OCI-LY7 (cell line): ENCODE data around the gene SERPINA5. TPM values are rescaled to one million over a fixed set of nuclear protein-coding genes. Genes with fewer than 3 reads are reported as not detected.

Source experiments
- BruUV-seq: library from RNA; stranded (reverse); fragments of 400-500 nt; replicated peaks from 2 replicates; lab custom pipeline; 2021; lab: Mats Ljungman, UMichigan
- CTCF ChIA-PET: fragments of 300-600 bp; sonication (Branson Sonifier 250); formaldehyde crosslinking; loops from one replicate; lab custom pipeline; 2022; ENCODE audit warnings: antibody characterized with exemption; ENCODE audit not compliant: unreplicated experiment; lab: Charles Lee
- POLR2A ChIA-PET: fragments of 300-600 bp; sonication (Branson Sonifier 250); formaldehyde crosslinking; loops from one replicate; lab custom pipeline; 2022; ENCODE audit warnings: antibody characterized with exemption; lab: Charles Lee
- DNase-seq: peaks from one replicate; pipeline ENCODE4 v3.0.0-alpha.2; 2015; ENCODE audit warnings: low spot score
- H2AFZ ChIP-seq: fragments of 200-600 bp; sonication (generic), shearing (Covaris generic); 2 replicates; pipeline ENCODE4 v1.6.1; 2014; ENCODE audit warnings: mild to moderate bottlenecking, antibody characterized with exemption, low read length, moderate library complexity
- H3K27ac ChIP-seq: fragments of 200-600 bp; sonication (generic); 2 replicates; pipeline ENCODE4 v1.5.1; 2014; ENCODE audit warnings: mixed run types, low read depth, mild to moderate bottlenecking, moderate library complexity, low read length, inconsistent platforms; ENCODE audit not compliant: poor library complexity, severe bottlenecking
- H3K36me3 ChIP-seq: fragments of 200-600 bp; sonication (generic); 2 replicates; pipeline ENCODE4 v1.6.1; 2014; ENCODE audit warnings: mild to moderate bottlenecking, antibody characterized with exemption, low read length, moderate library complexity, mixed read lengths; ENCODE audit not compliant: insufficient read depth
- H3K4me1 ChIP-seq: fragments of 200-600 bp; sonication (generic); 2 replicates; pipeline ENCODE4 v1.5.1; 2014; ENCODE audit warnings: mild to moderate bottlenecking, low read length; ENCODE audit not compliant: insufficient read depth, poor library complexity, severe bottlenecking
- H3K4me2 ChIP-seq: fragments of 200-600 bp; sonication (generic); 2 replicates; pipeline ENCODE4 v1.6.1; 2014; ENCODE audit warnings: mild to moderate bottlenecking, low read length
- H3K4me3 ChIP-seq: fragments of 200-600 bp; sonication (generic); 2 replicates; pipeline ENCODE4 v1.5.1; 2014; ENCODE audit warnings: mild to moderate bottlenecking, low read depth, low read length; ENCODE audit not compliant: poor library complexity, severe bottlenecking
- H3K79me2 ChIP-seq: fragments of 200-600 bp; sonication (generic); 2 replicates; pipeline ENCODE4 v1.6.1; 2016; ENCODE audit warnings: low read depth, mild to moderate bottlenecking, low read length, moderate library complexity, mixed read lengths; ENCODE audit not compliant: insufficient read depth
- H3K9me2 ChIP-seq: fragments of 200-600 bp; sonication (generic); 2 replicates; pipeline ENCODE4 v1.6.1; 2016; ENCODE audit warnings: mild to moderate bottlenecking, low read length, mixed read lengths; ENCODE audit not compliant: insufficient read depth
- H3K9me3 ChIP-seq: fragments of 200-600 bp; sonication (generic); 2 replicates; pipeline ENCODE4 v1.6.1; 2014; ENCODE audit warnings: mild to moderate bottlenecking, mixed run types, low read length, mixed read lengths
- H4K20me1 ChIP-seq: fragments of 200-600 bp; sonication (generic); 2 replicates; pipeline ENCODE4 v1.6.1; 2014; ENCODE audit warnings: mild to moderate bottlenecking, antibody characterized with exemption, low read length, moderate library complexity, mixed read lengths; ENCODE audit not compliant: insufficient read depth
- CTCF ChIP-seq: fragments of 200-600 bp; sonication (generic); conservative IDR thresholded peaks from 2 replicates; pipeline ENCODE4 v1.5.1; 2014; ENCODE audit warnings: mild to moderate bottlenecking, antibody characterized with exemption, low read length, moderate library complexity, mixed read lengths
- EZH2phosphoT487 ChIP-seq: fragments of 200-600 bp; sonication (generic); IDR thresholded peaks from 2 replicates; pipeline ENCODE4 v1.6.1; 2018; ENCODE audit warnings: low read depth, borderline replicate concordance, mild to moderate bottlenecking, mixed run types, antibody characterized with exemption, low read length, moderate library complexity, mixed read lengths
- intact Hi-C: fragments of 100-400 bp; cut with micrococcal nuclease; formaldehyde crosslinking; loops from one replicate; pipeline ENCODE4 v1.10.0; 2022; ENCODE audit not compliant: unreplicated experiment
- total RNA-seq, 2 experiments: library from RNA; depleted of rRNA in 1 of 2; stranded (reverse); fragments of >200 nt in 1 of 2; shearing (Covaris generic) in 1 of 2; gene quantifications; 2 replicates each; pipeline ENCODE4 v1.2.3, GENCODE V29; 2014 to 2022

SERPINA5 gene
- total RNA-seq, 2 experiments from 2014 or later, result not detected

- no peak overlapping the region for H2AFZ ChIP-seq
- ChIA-PET POLR2A (no interaction called here), CTCF (no interaction called here)
- H3K79me2 ChIP-seq, result no peaks in the 10 kb centered on the region
- H3K4me2 ChIP-seq, result no peak overlapping the region
- H3K4me3 ChIP-seq, result no peak overlapping the region
- intact Hi-C loops, result no loop called here
- no peaks in the 10 kb centered on the region for H3K36me3 ChIP-seq
- no TSS peak for BruUV-seq
- no peak overlapping the region for H3K27ac ChIP-seq
- no peak for DNase-seq
- no peaks in the 10 kb centered on the region for H4K20me1 ChIP-seq
- H3K9me2 ChIP-seq, result no peaks in the 10 kb centered on the region
- no peaks in the 10 kb centered on the region for H3K4me1 ChIP-seq
- no peak for TF ChIP-seq CTCF
- TF ChIP-seq EZH2phosphoT487, result no peak
- H3K9me3 ChIP-seq, result no peaks in the 10 kb centered on the region
Measured at GRCh38 chr14:94571395-94571794, 9.8 kb upstream of the SERPINA5 start.

- TF ChIP-seq EZH2phosphoT487 (no peak), CTCF (no peak)
- Histone ChIP-seq H3K36me3 (no peaks in the 10 kb centered on the region), H3K9me2 (no peaks in the 10 kb centered on the region), H3K27ac (no peak overlapping the region), H3K4me2 (no peak overlapping the region), H3K9me3 (no peaks in the 10 kb centered on the region), H3K4me3 (no peak overlapping the region), H3K79me2 (no peaks in the 10 kb centered on the region), H4K20me1 (no peaks in the 10 kb centered on the region), H2AFZ (no peak overlapping the region), H3K4me1 (no peaks in the 10 kb centered on the region)
- ChIA-PET CTCF (no interaction called here), POLR2A (no interaction called here)
- DNase-seq, result no peak
- BruUV-seq, result no TSS peak
- intact Hi-C loops, result no loop called here
Measured at GRCh38 chr14:94571950-94572349, 9.3 kb upstream of the SERPINA5 start.

GRCh38 chr14:94572637-94573303, 8.5 kb upstream of the SERPINA5 start:
- Histone ChIP-seq H3K27ac (no peak overlapping the region), H3K4me1 (no peaks in the 10 kb centered on the region), H3K79me2 (no peaks in the 10 kb centered on the region), H3K36me3 (no peaks in the 10 kb centered on the region), H3K9me3 (no peaks in the 10 kb centered on the region), H4K20me1 (no peaks in the 10 kb centered on the region), H3K4me3 (no peak overlapping the region), H3K9me2 (no peaks in the 10 kb centered on the region), H3K4me2 (no peak overlapping the region), H2AFZ (no peak overlapping the region)
- CTCF ChIA-PET, result no interaction called here
- BruUV-seq, result no TSS peak
- POLR2A ChIA-PET, result interaction anchor here (0.7 kb wide), 1 partner anchor 125 kb away, joined by 3 read pairs; no protein-coding TSS in a partner anchor
- no peak for DNase-seq
- intact Hi-C loops, result no loop called here
- TF ChIP-seq CTCF (no peak), EZH2phosphoT487 (no peak)
